Smooth muscle cell of the pulmonary artery (primary cell): Measurements from ENCODE around the gene TBC1D3I. TPM values are rescaled to one million over a fixed set of nuclear protein-coding genes. Genes with fewer than 3 reads are reported as not detected.

Source experiments
- total RNA-seq: library from RNA; depleted of rRNA; stranded (reverse); fragments of >200 nt; gene quantifications from 2 replicates; pipeline ENCODE4 v1.2.3, GENCODE V29; 2014

TBC1D3I gene
- total RNA-seq = 0.07 and 0.78 TPM in 2 replicates

DNA sequence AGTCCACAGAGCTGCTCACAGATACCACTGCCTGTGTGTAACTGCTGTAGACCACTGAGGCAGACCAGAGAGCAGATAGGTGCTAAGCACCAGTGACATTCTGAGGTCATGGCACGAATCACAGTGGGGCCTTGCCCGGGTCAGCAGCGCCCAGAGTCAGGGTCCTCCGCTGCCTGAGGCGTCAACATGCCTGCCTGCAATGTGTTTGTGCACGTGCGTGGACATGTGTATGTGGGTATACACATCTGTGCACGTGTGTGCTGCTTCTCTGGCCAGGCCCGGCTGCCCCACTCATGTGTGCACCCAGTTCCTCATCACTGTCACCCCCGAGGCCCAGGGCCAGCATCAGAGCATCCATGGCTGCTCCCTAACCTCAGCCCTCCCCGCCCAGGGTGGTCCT is at the start of gene TBC1D3I:
Gene TBC1D3I (minus strand): TSS at position 101 of the 400 bp plus-strand sequence. CDS start 1,585 bp downstream, outside the sequence.

GRCh38 chr17:36210439-36211211 is 53.7 kb downstream of the TBC1D3I start, which contains the start of gene CCL4L2:
CCL4L2 (plus strand) TSS chr17:36211063.

Other genes starting within 250 kb of the TBC1D3I start
- not detected in 2 replicates for gene CCL23, start 246.6 kb downstream of the TBC1D3I start, total RNA-seq
- gene CCL18, start 200.3 kb downstream of the TBC1D3I start, total RNA-seq = not detected in 2 replicates
- gene CCL3, start 174.4 kb downstream of the TBC1D3I start, total RNA-seq = not detected in 2 replicates
- gene CCL4, start 160.7 kb downstream of the TBC1D3I start, total RNA-seq = not detected in 2 replicates
- gene TBC1D3B, start 87.9 kb downstream of the TBC1D3I start, total RNA-seq = 1.5 and 4.9 TPM in 2 replicates
- gene CCL3L1, start 67.8 kb downstream of the TBC1D3I start, total RNA-seq = not detected in 2 replicates
- gene CCL4L2, start 53.5 kb downstream of the TBC1D3I start, total RNA-seq = 0.13 TPM in 1 of 2 replicates, not detected in the other
- 0.07 TPM in 1 of 2 replicates, not detected in the other for gene TBC1D3G, start 59.3 kb upstream of the TBC1D3I start, total RNA-seq
- not detected in 2 replicates for gene TBC1D3H, start 123.9 kb upstream of the TBC1D3I start, total RNA-seq
- gene ZNHIT3, start 222.1 kb upstream of the TBC1D3I start, total RNA-seq = 14.1 and 16.7 TPM in 2 replicates